C4-2B (cell line): ENCODE results near the gene MRPS33.

Experiments
- ZFX ChIP-seq: fragments of 450-650 bp; IDR thresholded peaks from 2 replicates; pipeline ENCODE4 v1.6.1; 2017
- TF ChIP-seq, protein P1 (sequence below): fragments of 450-650 bp; conservative IDR thresholded peaks from 2 replicates; pipeline ENCODE4 v1.5.1; 2017; ENCODE audit warnings: mild to moderate bottlenecking

DNA sequence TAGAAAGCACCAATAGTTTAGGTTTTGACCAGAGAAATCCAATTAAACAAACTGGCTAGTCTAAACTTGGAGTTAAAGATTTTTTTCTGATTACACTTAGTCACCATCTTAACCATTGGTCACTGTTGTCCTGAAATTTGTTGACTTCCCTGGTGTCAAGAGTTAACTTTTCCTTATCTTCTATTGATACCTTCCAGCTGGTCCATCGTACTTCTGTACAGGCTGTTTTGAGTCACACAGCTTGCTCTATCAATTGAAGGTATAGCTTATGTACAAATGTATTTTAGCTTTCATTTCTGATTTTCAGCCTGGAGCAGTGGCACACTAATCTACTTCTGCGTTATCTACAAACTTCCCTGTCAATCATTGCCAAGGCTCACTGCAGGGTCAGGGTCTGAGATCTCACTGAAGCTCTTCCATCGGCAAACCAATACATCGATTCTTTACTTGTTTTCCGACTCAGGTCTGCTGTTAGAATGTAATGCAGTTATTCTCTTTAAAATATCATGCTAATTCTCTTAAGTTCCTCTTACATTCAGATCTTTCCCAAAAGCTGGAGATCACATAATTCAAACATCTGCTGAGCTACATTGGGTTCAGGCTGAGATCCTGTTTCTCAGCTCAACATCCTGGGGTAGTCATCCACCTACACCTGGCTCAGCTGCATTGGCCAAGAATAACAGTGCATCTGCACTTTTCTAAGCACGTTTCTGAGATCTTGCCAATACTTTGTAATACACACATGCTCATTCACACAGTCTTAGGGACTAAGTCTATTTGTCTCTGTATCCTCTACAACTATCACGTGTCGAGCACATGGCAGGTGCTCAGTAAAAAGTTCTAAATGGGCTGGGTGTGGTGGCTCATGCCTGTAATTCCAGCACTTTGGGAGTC, 11.3 kb downstream of the MRPS33 start:
- TF ChIP-seq, protein P1, sequence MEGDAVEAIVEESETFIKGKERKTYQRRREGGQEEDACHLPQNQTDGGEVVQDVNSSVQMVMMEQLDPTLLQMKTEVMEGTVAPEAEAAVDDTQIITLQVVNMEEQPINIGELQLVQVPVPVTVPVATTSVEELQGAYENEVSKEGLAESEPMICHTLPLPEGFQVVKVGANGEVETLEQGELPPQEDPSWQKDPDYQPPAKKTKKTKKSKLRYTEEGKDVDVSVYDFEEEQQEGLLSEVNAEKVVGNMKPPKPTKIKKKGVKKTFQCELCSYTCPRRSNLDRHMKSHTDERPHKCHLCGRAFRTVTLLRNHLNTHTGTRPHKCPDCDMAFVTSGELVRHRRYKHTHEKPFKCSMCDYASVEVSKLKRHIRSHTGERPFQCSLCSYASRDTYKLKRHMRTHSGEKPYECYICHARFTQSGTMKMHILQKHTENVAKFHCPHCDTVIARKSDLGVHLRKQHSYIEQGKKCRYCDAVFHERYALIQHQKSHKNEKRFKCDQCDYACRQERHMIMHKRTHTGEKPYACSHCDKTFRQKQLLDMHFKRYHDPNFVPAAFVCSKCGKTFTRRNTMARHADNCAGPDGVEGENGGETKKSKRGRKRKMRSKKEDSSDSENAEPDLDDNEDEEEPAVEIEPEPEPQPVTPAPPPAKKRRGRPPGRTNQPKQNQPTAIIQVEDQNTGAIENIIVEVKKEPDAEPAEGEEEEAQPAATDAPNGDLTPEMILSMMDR, result no peak
- TF ChIP-seq ZFX, result no peak
